Sigmoid colon (tissue), 7 donors: ENCODE data around the gene DPF3. TPM values are rescaled to one million over a fixed set of nuclear protein-coding genes. Genes with fewer than 3 reads are reported as not detected.

Experiments
- DNase-seq: peaks from one replicate; pipeline ENCODE4 v3.0.0-alpha.2; 2019
- H3K27ac ChIP-seq, 4 donors: fragments of 200-600 bp; sonication (generic); one replicate each; pipeline ENCODE4 v1.5.1; 2016 to 2019; ENCODE audit warnings: mild to moderate bottlenecking in 1 of 4
- H3K27me3 ChIP-seq, 3 donors: fragments of 200-600 bp; sonication (generic); one replicate each; pipeline ENCODE4 v1.5.1; 2019; ENCODE audit warnings: mild to moderate bottlenecking in 1 of 3
- H3K36me3 ChIP-seq, 4 donors: fragments of 200-600 bp; sonication (generic); one replicate each; pipeline ENCODE4 v1.5.1; 2016 to 2019
- H3K4me1 ChIP-seq, 4 donors: fragments of 200-600 bp; sonication (generic); one replicate each; pipeline ENCODE4 v1.5.1; 2017 to 2019
- H3K4me3 ChIP-seq, 4 donors: fragments of 200-600 bp; sonication (generic); one replicate each; pipeline ENCODE4 v1.5.1; 2017 to 2019; ENCODE audit warnings: mild to moderate bottlenecking in 2 of 4, moderate library complexity in 1 of 4
- H3K9me3 ChIP-seq, 4 donors: fragments of 200-600 bp in 3 of 4; sonication (generic) in 3 of 4; one replicate each; pipeline versions ENCODE4 v1.5.1 to v1.6.1; 2013 to 2019
- CTCF ChIP-seq, 4 experiments: fragments of 450-650 bp in 3 of 4; fragments of 200-600 bp in 1 of 4; IDR thresholded peaks; one replicate each; pipeline ENCODE4 v1.5.1; 2016 to 2019; ENCODE audit warnings: antibody characterized with exemption in 4 of 4, mild to moderate bottlenecking in 3 of 4, moderate library complexity in 2 of 4
- EP300 ChIP-seq, 4 donors: sonication (generic); formaldehyde crosslinking; IDR thresholded peaks; one replicate each; pipeline ENCODE4 v1.6.1; 2017; ENCODE audit warnings: antibody characterized with exemption in 4 of 4
- POLR2A ChIP-seq, 2 donors: fragments of 450-650 bp; IDR thresholded peaks; one replicate each; pipeline ENCODE4 v1.6.1; 2016; ENCODE audit warnings: antibody characterized with exemption in 2 of 2, mild to moderate bottlenecking in 2 of 2, moderate library complexity in 2 of 2
- POLR2AphosphoS5 ChIP-seq, 4 donors: sonication (generic); formaldehyde crosslinking; IDR thresholded peaks; one replicate each; pipeline ENCODE4 v1.6.1; 2017; ENCODE audit warnings: antibody characterized with exemption in 4 of 4
- whole genome bisulfite sequencing, 2 donors: extraction: QIAGEN DNeasy Blood & Tissue Kit; methylation state at CpG; one replicate each; pipeline ENCODE4 v1.1.7; 2013; 5-methylcytosine and 5-hydroxymethylcytosine counted together
- intact Hi-C: fragments of 100-400 bp; cut with DNase I; formaldehyde crosslinking; loops from one replicate; pipeline ENCODE4 v1.15.1; 2023
- polyA plus RNA-seq, 3 donors: library from polyadenylated mRNA; stranded (reverse); fragments of 200-250 nt; gene quantifications; one replicate each; pipeline ENCODE4 v1.2.3, GENCODE V29; 2013
- total RNA-seq, 4 donors: library from RNA; depleted of rRNA; stranded (reverse); fragments of >200 nt; gene quantifications; one replicate each; pipeline ENCODE4 v1.1.0, GENCODE V29; 2016
- donor health status: healthy with polysubstance abuse.
- donor health status: Bipolar disorder and iron deficiency.
- donor health status: healthy.

Gene DPF3
- total and polyA plus RNA-seq, 7 donors = 0.28 to 4.5 (median 2.3) TPM

GRCh38 chr14:72583316-72584272 lies 310.3 kb downstream of the DPF3 start:
- Histone ChIP-seq H3K9me3 (no peaks in the 10 kb centered on the region), H3K36me3 (no peaks in the 10 kb centered on the region), H3K27ac (no peak overlapping the region), H3K4me1 (no peaks in the 10 kb centered on the region), H3K4me3 (no peak overlapping the region), H3K27me3 (no peaks in the 10 kb centered on the region)
- whole genome bisulfite sequencing, 2 donors = 93 to 95% methylated on average over 5 of the region's 5 CpGs
- TF ChIP-seq EP300 (IDR thresholded peaks at IDR 0.05) (no peak), CTCF (IDR thresholded peaks at IDR 0.05) (no peak), POLR2A (IDR thresholded peaks at IDR 0.05) (no peak), POLR2AphosphoS5 (IDR thresholded peaks at IDR 0.05) (no peak)
- intact Hi-C loops = no loop called here
- peak; percentile 26 for DNase-seq

DNA sequence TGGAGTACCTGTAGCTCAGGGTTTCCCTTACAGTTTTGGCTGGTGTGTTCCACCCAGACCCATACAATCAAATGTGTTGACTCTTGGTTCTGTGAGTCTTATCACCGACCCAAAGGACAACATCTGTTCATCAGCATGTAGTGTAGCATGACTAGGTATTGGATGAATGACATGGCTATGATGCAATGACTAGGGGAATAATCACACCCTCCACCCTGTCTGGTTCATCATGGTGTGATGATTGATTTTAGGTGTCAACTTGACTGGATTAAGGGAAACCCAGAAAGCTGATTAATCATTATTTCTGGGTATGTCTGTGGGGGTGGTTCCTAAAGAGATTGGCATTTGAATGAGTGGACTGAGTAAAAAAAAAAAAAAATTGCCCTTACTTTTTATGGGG lies 311.3 kb downstream of the DPF3 start:
- Histone ChIP-seq H3K9me3 (no peaks in the 10 kb centered on the region), H3K27ac (no peak overlapping the region), H3K4me3 (no peak overlapping the region), H3K4me1 (no peaks in the 10 kb centered on the region), H3K36me3 (no peaks in the 10 kb centered on the region), H3K27me3 (no peaks in the 10 kb centered on the region)
- intact Hi-C loops = no loop called here
- DNase-seq = no peak
- 82 to 86% methylated on average over 1 of the region's 1 CpG for WGBS, 2 donors
- TF ChIP-seq POLR2A (IDR thresholded peaks at IDR 0.05) (no peak), POLR2AphosphoS5 (IDR thresholded peaks at IDR 0.05) (no peak), EP300 (IDR thresholded peaks at IDR 0.05) (no peak), CTCF (IDR thresholded peaks at IDR 0.05) (no peak)

DNA sequence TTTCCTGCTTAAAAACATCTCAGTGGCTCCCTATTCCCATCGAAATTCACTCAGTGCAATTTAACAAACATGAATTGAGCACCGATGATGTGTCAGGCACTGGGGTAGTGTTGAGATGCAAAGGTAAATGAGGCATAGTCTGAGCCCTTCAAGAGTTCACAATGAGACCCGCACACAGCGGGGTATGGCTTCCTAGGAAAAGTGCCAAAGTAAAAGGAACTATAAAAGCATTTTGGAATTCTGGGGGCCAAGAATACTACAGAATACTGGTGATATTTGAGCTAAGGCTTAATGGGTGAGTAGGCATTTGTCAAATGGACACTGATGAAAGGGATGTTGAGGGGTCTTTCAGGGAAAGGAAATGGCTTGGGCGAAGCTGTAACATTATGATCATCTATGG lies 315.4 kb downstream of the DPF3 start:
- 87 to 90% methylated on average over 5 of the region's 5 CpGs for WGBS, 2 donors
- peak; percentile 10 for DNase-seq
- Histone ChIP-seq H3K36me3 (no peaks in the 10 kb centered on the region), H3K4me3 (no peak overlapping the region), H3K27me3 (no peaks in the 10 kb centered on the region), H3K9me3 (no peaks in the 10 kb centered on the region), H3K27ac (no peak overlapping the region), H3K4me1 (no peaks in the 10 kb centered on the region)
- no peak for TF ChIP-seq POLR2AphosphoS5 (IDR thresholded peaks at IDR 0.05)
- no peak for TF ChIP-seq CTCF (IDR thresholded peaks at IDR 0.05)
- TF ChIP-seq POLR2A (IDR thresholded peaks at IDR 0.05) = no peak
- no peak for TF ChIP-seq EP300 (IDR thresholded peaks at IDR 0.05)
- intact Hi-C loops = no loop called here

DNA sequence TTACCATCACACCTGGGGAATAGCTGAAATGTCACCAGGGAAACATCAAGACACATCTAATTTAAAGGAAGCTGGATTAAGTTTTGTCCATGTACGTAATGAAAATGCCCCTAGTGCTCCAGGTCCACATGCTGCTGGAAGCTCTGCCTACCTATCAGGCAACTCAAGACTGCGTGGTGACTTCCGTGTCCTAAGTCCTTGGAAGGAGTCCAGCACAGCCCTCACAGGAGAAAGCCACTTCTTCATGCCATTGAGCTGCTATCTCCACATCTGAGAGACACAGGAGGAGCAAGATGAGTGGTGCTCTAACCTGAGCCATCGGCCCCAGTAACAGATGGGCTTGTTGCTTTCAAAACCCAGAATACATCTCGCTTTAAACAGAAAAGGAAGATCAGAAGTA lies 316.4 kb downstream of the DPF3 start:
- Histone ChIP-seq H3K4me1 (no peaks in the 10 kb centered on the region), H3K27ac (no peak overlapping the region), H3K9me3 (no peaks in the 10 kb centered on the region), H3K27me3 (no peaks in the 10 kb centered on the region), H3K4me3 (no peak overlapping the region), H3K36me3 (no peaks in the 10 kb centered on the region)
- intact Hi-C loops = no loop called here
- no peak for TF ChIP-seq CTCF (IDR thresholded peaks at IDR 0.05)
- TF ChIP-seq POLR2A (IDR thresholded peaks at IDR 0.05) = no peak
- no peak for TF ChIP-seq POLR2AphosphoS5 (IDR thresholded peaks at IDR 0.05)
- TF ChIP-seq EP300 (IDR thresholded peaks at IDR 0.05) = no peak
- WGBS, 2 donors = 82 to 83% methylated on average over 5 of the region's 5 CpGs
- peak; percentile 15 for DNase-seq
